ENCODE data around the gene MYF5.
A peak's percentile ranks its signal among the peaks of the same experiment; 100 is the strongest.

Gene MYF5

GRCh38 chr12:80707830-80708258 lies 8.9 kb upstream of the MYF5 start:
- DNase-seq (ENCODE audit: low spot score) = no peak

- no peak for DNase-seq (ENCODE audit: low spot score)
These were observed 8.3 kb upstream of the MYF5 start for GRCh38 chr12:80708259-80708974.

GRCh38 chr12:80708975-80709328 lies 7.8 kb upstream of the MYF5 start:
- DNase-seq (ENCODE audit: low spot score) = no peak

- no peak for DNase-seq (ENCODE audit: low spot score)
These were observed 6.6 kb upstream of the MYF5 start for GRCh38 chr12:80709811-80710726.

GRCh38 chr12:80710727-80711449 lies 5.8 kb upstream of the MYF5 start:
- DNase-seq (ENCODE audit: low spot score) = no peak

GRCh38 chr12:80711866-80712265 lies 4.8 kb upstream of the MYF5 start:
- DNase-seq (ENCODE audit: low spot score) = no peak

GRCh38 chr12:80712866-80713265 lies 3.8 kb upstream of the MYF5 start:
- DNase-seq (ENCODE audit: low spot score) = no peak

- no peak for DNase-seq (ENCODE audit: low spot score)
These were observed 3.3 kb upstream of the MYF5 start for GRCh38 chr12:80713419-80713818.

- DNase-seq (ENCODE audit: low spot score) = no peak
These were observed 2.7 kb upstream of the MYF5 start for GRCh38 chr12:80714055-80714454.

GRCh38 chr12:80714846-80715245 lies 1.9 kb upstream of the MYF5 start:
- DNase-seq (ENCODE audit: low spot score) = no peak

GRCh38 chr12:80715713-80716249 lies 931 bp upstream of the MYF5 start:
- no peak for DNase-seq (ENCODE audit: low spot score)

GRCh38 chr12:80717856-80718255 lies 1.1 kb downstream of the MYF5 start:
- no peak for DNase-seq (ENCODE audit: low spot score)

GRCh38 chr12:80720516-80720915 lies 3.8 kb downstream of the MYF5 start:
- DNase-seq (ENCODE audit: low spot score) = no peak

- DNase-seq (ENCODE audit: low spot score) = no peak
These were observed 4.6 kb downstream of the MYF5 start for GRCh38 chr12:80721326-80721725.

GRCh38 chr12:80745851-80746505 lies 29.3 kb downstream of the MYF5 start:
- DNase-seq (ENCODE audit: low spot score) = no peak

GRCh38 chr12:80747800-80748199 lies 31.1 kb downstream of the MYF5 start:
- DNase-seq (ENCODE audit: low spot score) = no peak

- no peak for DNase-seq (ENCODE audit: low spot score)
These were observed 32.7 kb downstream of the MYF5 start for GRCh38 chr12:80749456-80749855.

GRCh38 chr12:80752464-80752863 lies 35.8 kb downstream of the MYF5 start:
- DNase-seq (ENCODE audit: low spot score) = no peak

- no peak for DNase-seq (ENCODE audit: low spot score)
These were observed 37.6 kb downstream of the MYF5 start for GRCh38 chr12:80754274-80754673.

GRCh38 chr12:80756875-80757274 lies 40.2 kb downstream of the MYF5 start:
- no peak for DNase-seq (ENCODE audit: low spot score)

GRCh38 chr12:80761838-80762237 lies 45.1 kb downstream of the MYF5 start:
- no peak for DNase-seq (ENCODE audit: low spot score)

- DNase-seq (ENCODE audit: low spot score) = peak; percentile 10
These were observed 47.2 kb downstream of the MYF5 start for GRCh38 chr12:80763874-80764273.

Data from globus pallidus (tissue), 1 donor.